Karpas-422 (cell line): ENCODE measurements around the gene IL21. TPM values are rescaled to one million over a fixed set of nuclear protein-coding genes. Genes with fewer than 3 reads are reported as not detected.
A peak's percentile ranks its signal among the peaks of the same experiment; 100 is the strongest.

ENCODE experiments used
- DNase-seq: peaks from one replicate; pipeline ENCODE4 v3.0.0-alpha.2; 2015
- H2AFZ ChIP-seq: fragments of 200-600 bp; sonication (generic); 2 replicates; pipeline ENCODE4 v1.6.1; 2014; ENCODE audit warnings: antibody characterized with exemption, low read length, mixed read lengths
- H3K27ac ChIP-seq: fragments of 200-600 bp; sonication (generic); 2 replicates; pipeline ENCODE4 v1.5.1; 2014; ENCODE audit warnings: mild to moderate bottlenecking, low read length, moderate library complexity
- H3K27me3 ChIP-seq: fragments of 200-600 bp; sonication (generic); 2 replicates; pipeline ENCODE4 v1.6.1; 2014; ENCODE audit warnings: low read length, mixed read lengths
- H3K36me3 ChIP-seq: fragments of 200-600 bp; sonication (generic); 2 replicates; pipeline ENCODE4 v1.6.1; 2014; ENCODE audit warnings: low read length, mixed read lengths; ENCODE audit not compliant: insufficient read depth
- H3K4me1 ChIP-seq: fragments of 200-600 bp; sonication (generic); 2 replicates; pipeline ENCODE4 v1.6.1; 2014; ENCODE audit warnings: mild to moderate bottlenecking, low read length, mixed read lengths
- H3K4me2 ChIP-seq: fragments of 200-600 bp; sonication (generic); 2 replicates; pipeline ENCODE4 v1.6.1; 2014; ENCODE audit warnings: low read length, low read depth, mild to moderate bottlenecking; ENCODE audit not compliant: poor library complexity, severe bottlenecking
- H3K4me3 ChIP-seq: fragments of 200-600 bp; sonication (generic); 2 replicates; pipeline ENCODE4 v1.5.1; 2014; ENCODE audit warnings: mild to moderate bottlenecking, antibody characterized with exemption, low read length, mixed read lengths
- H3K79me2 ChIP-seq: fragments of 200-600 bp; sonication (generic); 2 replicates; pipeline ENCODE4 v1.6.1; 2014; ENCODE audit warnings: mild to moderate bottlenecking, low read length, mixed read lengths
- H3K9ac ChIP-seq: fragments of 200-600 bp; sonication (generic); 2 replicates; pipeline ENCODE4 v1.6.0; 2014; ENCODE audit warnings: low read length
- H3K9me2 ChIP-seq: fragments of 200-600 bp; sonication (generic), shearing (Covaris generic); replicated peaks from 2 replicates; pipeline ENCODE4 v1.6.0; 2014; ENCODE audit warnings: mild to moderate bottlenecking, low read length, moderate library complexity; ENCODE audit not compliant: insufficient read depth
- H3K9me3 ChIP-seq: fragments of 300-700, 200-600 bp; sonication (generic); 2 replicates; pipeline ENCODE4 v1.6.1; 2014; ENCODE audit warnings: low read length, mixed read lengths
- H4K20me1 ChIP-seq: fragments of 200-600 bp; sonication (generic); 2 replicates; pipeline ENCODE4 v1.6.1; 2014; ENCODE audit warnings: mild to moderate bottlenecking, antibody characterized with exemption, low read length, low read depth; ENCODE audit not compliant: insufficient read depth
- total RNA-seq: library from RNA; depleted of rRNA; stranded (reverse); fragments of >200 nt; shearing (Covaris generic); gene quantifications from 2 replicates; pipeline ENCODE4 v1.2.3, GENCODE V29; 2014; ENCODE audit warnings: low replicate concordance

IL21 gene
- total RNA-seq, 1 experiment from 2014 or later, result not detected

DNA sequence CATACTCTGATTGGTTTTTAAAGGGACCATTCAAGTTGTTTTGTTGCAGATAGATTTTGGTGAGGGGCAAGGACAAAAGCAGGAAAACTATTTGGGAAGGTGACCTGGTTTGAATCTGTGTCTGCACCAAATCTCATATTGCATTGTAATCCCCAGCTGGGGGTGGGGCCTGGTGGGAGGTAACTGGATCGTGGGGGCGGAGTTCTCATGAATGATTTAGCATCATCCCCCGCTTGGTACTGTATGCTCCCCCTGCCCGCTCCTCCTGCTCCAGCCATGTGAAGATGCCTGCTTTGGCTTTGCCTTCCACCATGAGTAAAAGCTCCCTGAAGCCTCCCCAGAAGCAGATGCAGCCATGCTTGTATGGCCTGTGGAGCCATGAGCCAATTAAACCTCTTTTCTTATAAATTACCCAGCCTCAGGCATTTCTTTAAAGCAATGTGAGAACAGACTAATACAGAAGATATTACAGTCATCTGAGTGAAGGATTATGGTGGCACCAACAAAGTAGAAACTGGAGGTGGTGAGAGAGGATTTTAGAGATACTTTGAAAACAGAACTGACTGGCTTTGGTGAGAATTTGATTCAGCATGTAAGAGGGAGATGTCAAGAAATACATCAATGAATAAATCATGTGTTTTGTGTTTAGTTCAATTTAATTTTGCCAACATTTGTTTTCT is 14.4 kb downstream of the IL21 start:
- Histone ChIP-seq H3K4me1 (no peaks in the 10 kb centered on the region), H3K9ac (no peak overlapping the region), H3K4me3 (no peak overlapping the region), H3K27ac (no peak overlapping the region), H3K79me2 (no peaks in the 10 kb centered on the region), H3K36me3 (no peaks in the 10 kb centered on the region), H3K4me2 (no peak overlapping the region), H3K27me3 (no peaks in the 10 kb centered on the region), H4K20me1 (no peaks in the 10 kb centered on the region), H3K9me2 (no peaks in the 10 kb centered on the region), H2AFZ (no peak overlapping the region), H3K9me3 (no peaks in the 10 kb centered on the region)
- peak; percentile 47 for DNase-seq

DNA sequence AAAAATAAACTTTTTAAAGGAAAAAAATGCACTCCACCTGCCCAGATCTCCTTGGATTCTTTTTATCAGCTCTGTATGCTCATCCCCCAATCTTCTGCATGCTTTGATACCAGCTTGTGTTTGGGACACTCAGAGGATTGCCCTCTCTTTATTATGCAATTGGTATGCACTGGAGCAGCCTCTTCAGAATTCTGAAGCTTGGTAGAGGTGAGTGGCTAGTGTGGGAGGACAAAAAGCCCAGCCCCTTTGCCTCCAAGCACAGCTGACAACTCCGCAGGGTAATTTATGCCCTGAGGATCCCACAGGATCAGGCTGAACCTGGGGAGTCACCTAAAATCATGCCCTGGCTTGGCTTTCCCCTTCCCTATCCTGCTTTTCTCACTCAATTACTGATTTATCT is 16.7 kb downstream of the IL21 start:
- H3K4me2 ChIP-seq, result no peak overlapping the region

DNA sequence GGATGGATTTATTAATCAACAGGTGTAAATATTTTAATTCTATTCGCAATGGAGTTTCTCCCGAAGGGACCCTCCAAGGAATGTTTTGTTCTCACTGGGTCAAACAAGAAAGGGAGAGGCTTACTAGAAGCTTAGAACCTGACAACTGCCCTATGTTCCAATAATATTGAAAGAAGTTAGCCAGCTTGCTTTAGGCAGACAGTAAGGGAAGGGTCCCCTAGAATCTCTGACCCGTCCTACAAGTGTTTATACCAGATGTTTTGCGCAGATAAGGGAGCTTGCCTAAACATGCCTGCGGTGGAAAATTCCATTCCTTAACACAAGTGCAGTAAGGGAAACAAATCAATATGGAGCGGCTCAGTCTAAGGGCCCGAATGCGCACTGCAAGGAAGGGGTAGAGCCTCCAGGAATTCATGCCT is 17.7 kb downstream of the IL21 start:
- no peak overlapping the region for H3K4me3 ChIP-seq
- H3K9me3 ChIP-seq, result no peaks in the 10 kb centered on the region
- no peak overlapping the region for H3K4me2 ChIP-seq
- no peaks in the 10 kb centered on the region for H3K9me2 ChIP-seq
- H3K27ac ChIP-seq, result no peak overlapping the region
- no peak overlapping the region for H3K9ac ChIP-seq
- no peaks in the 10 kb centered on the region for H3K79me2 ChIP-seq
- H4K20me1 ChIP-seq, result no peaks in the 10 kb centered on the region
- H3K36me3 ChIP-seq, result no peaks in the 10 kb centered on the region
- DNase-seq, result no peak
- H3K27me3 ChIP-seq, result no peaks in the 10 kb centered on the region
- no peak overlapping the region for H2AFZ ChIP-seq
- H3K4me1 ChIP-seq, result no peaks in the 10 kb centered on the region

More for the DNA sequence above, 16.7 kb downstream of the IL21 start:
- Histone ChIP-seq H3K9me2 (no peaks in the 10 kb centered on the region), H3K4me1 (no peaks in the 10 kb centered on the region), H4K20me1 (no peaks in the 10 kb centered on the region), H3K27me3 (no peaks in the 10 kb centered on the region), H3K79me2 (no peaks in the 10 kb centered on the region), H3K27ac (no peak overlapping the region), H3K4me3 (no peak overlapping the region), H3K9me3 (no peaks in the 10 kb centered on the region), H3K36me3 (no peaks in the 10 kb centered on the region), H2AFZ (no peak overlapping the region), H3K9ac (no peak overlapping the region)
- no peak for DNase-seq

DNA sequence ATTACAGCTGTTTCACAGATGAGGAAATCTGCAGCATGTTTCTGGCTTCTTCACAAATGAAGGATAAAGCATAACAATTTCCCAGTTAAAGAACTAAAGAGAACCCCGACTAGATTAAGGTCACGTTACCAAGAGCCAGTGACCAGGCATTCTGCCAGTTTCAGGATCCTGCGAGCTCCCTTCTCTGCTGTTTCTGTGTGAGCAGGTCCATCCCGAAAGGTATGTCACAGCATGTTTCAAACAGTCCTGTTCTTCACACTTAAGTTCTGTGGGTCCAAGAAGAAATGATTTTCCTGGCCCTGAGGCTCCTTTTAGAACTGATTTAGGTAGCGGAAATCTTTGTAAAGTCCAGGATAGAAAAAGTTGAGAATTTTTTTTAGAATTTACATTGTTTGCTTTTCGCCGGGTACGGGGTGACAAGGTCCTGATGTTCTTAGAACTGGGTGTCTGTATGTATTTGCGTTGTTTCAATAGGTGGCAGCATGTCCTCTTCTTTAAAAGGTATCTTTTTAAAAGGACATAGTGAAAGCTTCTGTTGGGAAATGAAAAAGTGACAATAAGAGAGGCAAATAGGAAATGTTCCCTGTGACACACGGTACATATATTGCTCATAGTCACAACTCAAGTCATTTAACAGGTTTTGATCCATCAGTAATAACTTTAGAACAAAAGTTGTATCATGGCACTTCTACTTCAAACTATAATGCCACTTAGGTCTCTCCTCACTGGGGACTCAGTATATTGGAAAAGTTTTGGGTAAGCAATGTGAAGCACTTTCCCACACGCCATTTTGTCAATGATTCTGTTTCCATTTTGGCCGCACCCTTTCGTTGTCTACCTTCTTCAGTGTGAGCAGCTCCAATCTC is 18.4 kb downstream of the IL21 start:
- Histone ChIP-seq H2AFZ (peak overlapping the region; percentile 49), H3K4me1 (no peaks in the 10 kb centered on the region), H3K9me3 (no peaks in the 10 kb centered on the region), H4K20me1 (no peaks in the 10 kb centered on the region), H3K36me3 (no peaks in the 10 kb centered on the region), H3K9me2 (no peaks in the 10 kb centered on the region), H3K27ac (no peak overlapping the region), H3K79me2 (no peaks in the 10 kb centered on the region), H3K4me3 (no peak overlapping the region), H3K4me2 (peak overlapping the region; percentile 53), H3K27me3 (no peaks in the 10 kb centered on the region), H3K9ac (0 out of 2 replicates have a peak overlapping the region, but pooled peaks have one; percentile 29)
- peak; percentile 50 for DNase-seq

DNA sequence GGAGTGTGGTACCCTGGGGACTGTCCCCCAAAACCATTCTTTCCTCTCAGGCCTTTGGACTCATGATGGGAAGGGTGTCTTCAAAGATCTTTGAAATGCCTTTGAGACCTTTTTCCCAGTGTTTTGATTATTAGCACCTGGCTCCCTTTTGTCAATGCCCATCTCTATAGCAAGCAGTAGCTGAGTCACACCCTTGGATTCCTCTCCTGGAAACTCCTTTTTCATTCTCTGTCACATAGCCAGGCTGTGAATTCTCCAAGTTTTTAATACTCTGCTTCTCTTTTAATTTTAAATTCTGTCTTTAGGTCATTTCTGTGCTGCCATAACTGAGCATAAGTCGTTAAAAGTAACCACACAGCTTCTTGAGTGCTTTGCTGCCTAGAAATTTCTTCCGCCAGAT is 29.7 kb downstream of the IL21 start:
- Histone ChIP-seq H3K36me3 (no peaks in the 10 kb centered on the region), H3K9me3 (no peaks in the 10 kb centered on the region), H3K4me3 (no peak overlapping the region), H3K27me3 (no peaks in the 10 kb centered on the region), H3K79me2 (no peaks in the 10 kb centered on the region), H3K9ac (no peak overlapping the region), H3K27ac (no peak overlapping the region), H3K4me1 (peaks cover 18% of the 10 kb centered on the region), H3K9me2 (no peaks in the 10 kb centered on the region), H2AFZ (no peak overlapping the region), H4K20me1 (no peaks in the 10 kb centered on the region), H3K4me2 (no peak overlapping the region)
- DNase-seq, result no peak

DNA sequence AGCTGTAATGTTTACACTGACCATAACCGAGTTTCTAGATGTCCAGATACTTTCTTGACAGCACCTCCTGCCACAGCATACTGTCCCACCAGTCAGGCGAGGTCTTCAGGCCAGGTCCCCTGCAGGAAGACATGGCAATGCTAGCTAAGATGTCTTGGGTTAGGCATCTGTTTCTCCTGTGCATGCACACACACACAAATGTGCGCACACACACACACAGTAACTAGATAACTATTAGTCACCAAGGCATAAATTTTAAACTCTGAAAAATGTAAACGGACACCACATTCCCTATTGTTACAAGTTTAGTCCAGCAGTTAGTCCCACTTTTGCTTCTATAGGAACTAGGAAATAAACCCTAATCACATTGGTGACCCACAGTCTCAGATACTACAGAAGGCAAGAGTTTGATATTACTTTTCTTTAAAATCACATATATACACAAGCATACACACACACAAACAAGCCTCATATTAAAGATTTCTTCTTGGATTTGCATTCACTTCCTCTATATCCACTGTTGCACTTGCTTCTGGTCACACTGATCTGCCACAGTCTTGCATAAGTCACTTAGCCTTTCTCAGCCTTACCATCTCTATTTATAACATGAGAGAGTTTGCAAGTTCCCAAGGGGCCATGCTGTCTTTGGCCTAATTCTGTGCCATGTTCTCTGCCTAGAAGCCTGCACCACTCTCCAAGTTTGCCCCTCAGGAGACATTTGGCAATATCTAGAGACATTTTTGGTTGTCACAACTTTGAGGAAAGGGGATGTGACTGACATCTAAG is 32.2 kb downstream of the IL21 start:
- Histone ChIP-seq H3K9me2 (no peaks in the 10 kb centered on the region), H2AFZ (no peak overlapping the region), H3K4me2 (peak overlapping the region; percentile 54), H3K27me3 (no peaks in the 10 kb centered on the region), H3K4me3 (no peak overlapping the region), H4K20me1 (no peaks in the 10 kb centered on the region), H3K4me1 (peaks cover 18% of the 10 kb centered on the region), H3K36me3 (no peaks in the 10 kb centered on the region), H3K9me3 (no peaks in the 10 kb centered on the region), H3K27ac (no peak overlapping the region), H3K9ac (no peak overlapping the region), H3K79me2 (no peaks in the 10 kb centered on the region)
- peak; percentile 88 for DNase-seq

DNA sequence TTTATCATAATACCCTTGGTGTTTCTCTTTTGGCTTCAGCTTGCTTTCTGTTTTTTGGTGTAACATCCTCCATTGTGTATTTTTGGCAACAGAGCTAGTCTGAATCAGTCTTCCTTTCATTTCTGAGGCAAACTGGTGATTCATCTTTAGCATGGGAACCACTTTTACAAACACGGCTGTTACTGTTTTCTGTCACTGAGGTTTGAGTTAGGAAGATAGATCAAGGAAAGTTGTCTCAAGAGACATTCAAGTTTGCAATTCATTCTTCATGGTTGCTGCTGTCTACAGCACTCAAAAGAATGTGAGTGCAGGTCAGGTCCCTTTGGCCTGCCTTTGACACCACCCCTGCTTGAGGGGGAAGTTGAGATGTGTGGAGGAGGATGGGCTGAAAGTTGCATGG is 36.3 kb downstream of the IL21 start:
- H3K4me2 ChIP-seq, result no peak overlapping the region
- DNase-seq, result peak; percentile 31

DNA sequence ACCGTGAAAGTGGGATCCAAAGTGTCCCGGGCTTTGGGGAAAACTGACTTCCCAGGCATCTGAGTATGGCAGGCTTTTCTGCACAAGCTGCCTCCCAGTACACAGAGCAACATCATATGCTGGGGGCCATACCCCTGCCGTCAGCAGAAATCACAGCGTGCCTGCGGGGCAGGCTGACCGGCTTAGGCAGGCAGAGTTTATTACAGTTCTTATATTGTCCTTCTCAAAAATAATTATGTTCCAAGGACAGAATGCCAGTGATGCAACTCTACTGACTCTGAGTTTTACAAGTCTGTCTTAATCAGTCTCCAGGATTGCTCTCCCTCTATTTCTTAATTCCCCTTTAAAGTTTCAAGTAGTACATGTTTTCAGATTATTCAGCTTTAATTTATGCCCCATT is 37.0 kb downstream of the IL21 start:
- Histone ChIP-seq H3K4me1 (peaks cover 10% of the 10 kb centered on the region), H3K9me3 (no peaks in the 10 kb centered on the region), H3K36me3 (no peaks in the 10 kb centered on the region), H3K9ac (no peak overlapping the region), H3K27ac (no peak overlapping the region), H3K27me3 (no peaks in the 10 kb centered on the region), H3K9me2 (no peaks in the 10 kb centered on the region), H2AFZ (no peak overlapping the region), H4K20me1 (no peaks in the 10 kb centered on the region), H3K4me2 (no peak overlapping the region), H3K4me3 (no peak overlapping the region), H3K79me2 (no peaks in the 10 kb centered on the region)
- no peak for DNase-seq

More for the DNA sequence above, 36.3 kb downstream of the IL21 start:
- Histone ChIP-seq H2AFZ (no peak overlapping the region), H3K27ac (no peak overlapping the region), H3K9me2 (no peaks in the 10 kb centered on the region), H3K27me3 (no peaks in the 10 kb centered on the region), H3K79me2 (no peaks in the 10 kb centered on the region), H4K20me1 (no peaks in the 10 kb centered on the region), H3K4me1 (peaks cover 16% of the 10 kb centered on the region), H3K9ac (no peak overlapping the region), H3K36me3 (no peaks in the 10 kb centered on the region), H3K4me3 (no peak overlapping the region), H3K9me3 (no peaks in the 10 kb centered on the region)
